Stimulated activated CD8-positive, alpha-beta memory T cell treated with anti-CD3 and anti-CD28 coated beads, Interleukin-7, amount 100 ng/mL, for 4 hours (primary cell): Measurements from ENCODE around the gene MRPL45.

Source experiments
- DNase-seq, 2 donors: peaks; one replicate each; pipeline ENCODE4 v3.0.0-alpha.2; 2020; ENCODE audit warnings: low read depth in 2 of 2

Gene MRPL45

DNA sequence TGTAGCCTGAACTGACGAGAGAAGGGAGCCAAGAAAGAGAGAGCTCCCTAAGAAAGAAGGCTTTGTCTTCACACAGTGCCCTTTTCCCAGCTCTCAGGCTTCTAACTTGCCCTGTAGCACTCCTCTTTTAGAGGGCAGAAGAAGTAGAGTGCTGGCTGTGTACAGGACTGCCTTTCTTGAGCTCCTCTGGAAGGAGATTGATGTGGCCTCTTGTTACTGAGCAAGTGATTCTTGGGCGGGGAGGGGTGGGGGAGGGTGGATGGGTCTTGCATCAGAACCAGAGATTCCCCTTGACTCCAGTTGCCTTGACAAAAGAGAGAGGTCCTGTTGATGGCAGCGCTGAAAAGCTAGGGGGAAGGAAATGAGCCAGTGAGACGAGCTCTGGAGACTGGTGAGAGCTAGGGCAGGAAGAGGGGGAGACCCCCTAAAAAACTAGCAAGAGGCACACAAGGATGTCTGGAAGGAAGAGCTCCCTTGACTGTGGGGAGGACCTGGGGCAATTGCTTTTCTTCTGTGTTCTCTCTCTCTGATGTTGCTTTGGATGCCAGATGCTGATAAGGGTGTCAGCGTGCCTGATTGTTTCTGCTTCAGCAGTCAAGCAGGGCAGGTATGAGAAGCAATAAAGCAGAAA lies 28.4 kb downstream of the MRPL45 start:
- DNase-seq: no peak

DNA sequence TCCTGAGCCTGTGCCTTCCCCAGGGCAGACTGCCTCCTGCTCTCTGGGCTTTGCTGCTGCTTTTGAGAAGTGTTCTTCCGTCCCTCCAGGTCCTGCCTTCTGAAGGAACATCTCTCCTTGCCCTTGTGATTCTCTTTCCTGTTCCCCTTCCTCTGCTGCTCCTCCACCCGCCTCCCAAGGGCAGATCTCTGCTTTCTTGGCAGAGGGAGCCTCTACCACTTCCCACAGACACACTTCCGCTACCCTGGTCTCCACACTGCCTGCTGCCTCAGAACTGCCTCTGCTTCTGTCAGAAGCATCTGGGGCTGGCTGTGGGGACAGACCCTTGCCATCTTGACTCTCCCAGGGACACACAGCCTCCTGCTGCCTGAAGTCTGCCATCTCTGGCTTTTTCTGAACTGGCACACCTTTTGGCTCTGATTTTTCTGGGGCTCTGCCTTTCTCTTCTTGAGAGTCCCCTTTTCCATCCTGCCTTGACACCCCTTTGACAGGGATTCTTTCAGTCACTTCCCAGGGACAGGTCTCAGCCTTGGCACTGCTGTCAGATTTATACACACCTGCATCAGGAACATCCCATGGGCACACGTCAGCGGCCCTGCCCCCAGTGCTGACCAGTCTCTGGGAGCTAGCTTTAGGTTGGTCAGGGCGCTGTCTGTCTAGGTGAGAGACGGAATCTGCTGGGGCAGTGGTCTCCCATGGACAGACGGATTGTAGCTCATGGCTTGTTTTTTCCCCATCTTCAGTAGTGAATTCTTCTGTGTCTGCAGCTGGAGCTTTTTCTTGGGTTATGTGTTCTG lies 30.2 kb downstream of the MRPL45 start:
- no peak for DNase-seq

DNA sequence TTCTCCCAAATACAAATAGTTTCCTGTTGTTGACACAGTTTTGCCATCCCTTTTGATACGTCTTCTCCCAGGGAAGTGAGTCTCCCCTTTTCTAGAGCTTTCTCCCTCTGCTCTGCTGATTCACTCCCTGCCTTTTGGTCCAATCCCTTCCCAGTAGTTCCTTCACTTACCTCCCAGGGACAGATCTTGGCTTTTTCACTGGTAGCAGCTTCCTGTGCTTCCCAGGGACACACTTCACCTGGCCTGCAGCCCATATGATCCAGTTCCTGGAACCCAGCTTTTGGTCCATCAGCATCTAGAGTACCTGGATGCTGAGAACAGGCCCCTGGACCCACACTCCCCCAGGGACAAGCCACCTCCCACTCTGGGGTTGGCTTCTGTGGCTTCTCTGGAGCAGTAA lies 31.0 kb downstream of the MRPL45 start:
- no peak for DNase-seq

DNA sequence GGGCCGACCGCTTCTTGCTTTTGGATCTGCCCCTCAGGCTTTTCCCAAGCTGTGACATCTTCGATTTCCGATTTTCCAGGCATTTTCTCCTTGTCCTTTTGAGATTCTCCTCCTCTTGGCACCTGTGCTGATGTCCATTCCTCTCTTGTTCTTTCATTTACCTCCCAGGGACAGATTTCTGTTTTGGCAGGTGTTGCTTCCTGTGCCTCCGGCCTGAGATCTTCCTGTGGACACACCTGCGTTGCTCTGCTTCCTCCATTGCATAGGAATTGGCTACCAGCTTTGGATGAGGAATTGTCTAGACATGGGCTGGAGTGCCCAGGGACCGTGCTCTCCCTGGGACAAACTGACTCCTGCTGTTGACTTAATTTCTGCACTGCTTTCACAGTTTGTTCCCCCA lies 31.7 kb downstream of the MRPL45 start:
- no peak for DNase-seq

DNA sequence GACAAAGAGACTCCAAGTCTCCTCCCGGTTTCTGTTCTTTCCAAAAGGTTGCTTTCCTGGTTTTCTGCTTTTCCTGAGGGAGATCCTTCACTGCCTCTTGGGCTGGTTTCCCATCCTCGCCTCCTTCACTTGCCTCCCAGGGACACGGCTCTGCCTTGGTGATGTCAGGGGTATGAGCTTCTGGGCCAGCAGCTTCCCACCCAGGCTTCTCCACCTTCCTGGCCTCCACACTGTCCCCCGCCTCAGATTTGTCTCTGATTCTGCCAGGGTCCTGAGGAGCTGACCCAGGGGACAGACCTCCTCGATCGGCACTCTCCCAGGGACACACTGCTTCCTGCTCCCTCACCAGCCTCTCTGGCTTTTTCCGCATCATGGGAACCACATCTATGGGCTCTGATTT lies 32.3 kb downstream of the MRPL45 start:
- DNase-seq: no peak

DNA sequence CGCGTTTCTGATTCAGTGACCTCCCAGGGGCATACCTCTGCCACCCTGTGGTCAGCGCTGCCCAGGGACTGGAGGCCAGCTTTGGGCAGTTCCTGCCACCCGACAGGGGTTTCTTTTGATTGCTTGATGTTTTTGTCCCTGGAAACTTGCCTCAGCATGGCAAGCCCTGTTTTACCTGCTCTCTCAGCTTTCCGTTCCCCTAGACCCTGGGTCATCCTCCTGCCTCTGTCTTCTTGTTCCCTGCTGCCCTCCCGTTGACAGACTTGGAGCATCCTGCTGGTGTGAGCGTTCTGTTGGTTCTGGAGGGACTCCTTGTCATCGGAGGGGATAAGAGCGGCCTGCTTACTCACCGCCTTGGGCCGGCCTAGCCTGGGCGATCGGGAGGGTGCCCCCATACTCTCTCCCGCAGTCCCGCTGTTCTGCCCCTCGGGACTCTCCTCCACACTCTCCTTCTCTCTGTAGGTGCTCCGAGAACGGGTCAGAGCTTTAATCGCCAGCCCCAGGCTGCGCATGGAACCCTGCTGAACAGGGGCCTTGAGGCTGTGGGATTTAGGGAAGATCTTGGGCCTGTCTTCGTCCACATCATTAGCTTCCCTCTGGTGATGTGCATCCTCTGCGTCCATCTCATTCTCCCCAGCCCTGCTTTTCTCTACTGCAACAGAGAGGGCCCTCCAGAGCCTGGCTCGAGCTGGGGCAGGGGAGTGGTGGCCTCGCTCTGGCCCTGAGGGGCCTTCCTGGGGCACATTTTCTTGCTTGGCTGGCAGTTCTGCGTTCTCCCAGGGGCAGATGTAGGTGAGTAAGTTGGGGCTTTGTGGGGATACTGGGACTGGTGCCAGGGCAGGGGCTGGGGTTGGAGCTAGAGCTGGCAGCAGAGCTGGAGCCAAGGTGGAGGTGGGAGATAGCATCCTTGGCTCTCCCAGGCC lies 33.1 kb downstream of the MRPL45 start:
- no peak for DNase-seq

DNA sequence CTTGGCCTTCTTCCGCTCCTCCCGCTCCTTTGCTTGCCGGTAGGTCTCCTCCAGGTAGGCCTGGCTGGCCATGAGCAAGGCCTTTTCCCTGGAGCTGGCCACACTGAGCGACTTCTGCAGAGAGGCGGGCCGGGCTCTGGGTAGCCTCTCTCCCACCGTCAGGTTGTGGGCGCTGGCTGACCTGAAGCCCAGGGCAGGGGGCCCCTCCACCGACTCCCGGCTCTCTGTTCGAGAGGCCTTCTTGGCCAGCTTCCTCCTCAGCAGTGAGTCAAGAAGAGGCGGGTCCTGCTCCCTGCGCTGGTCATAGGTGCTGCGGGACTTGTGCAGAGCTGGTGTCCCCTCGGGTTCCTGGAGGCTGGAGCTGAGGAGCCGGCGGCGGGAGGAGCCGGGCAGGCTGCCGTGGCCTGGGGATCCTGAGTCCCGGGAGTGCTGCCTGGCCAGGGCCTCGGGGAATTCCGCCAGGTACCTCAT lies 34.0 kb downstream of the MRPL45 start:
- no peak for DNase-seq

GRCh38 chr17:38332735-38333134 lies 35.8 kb downstream of the MRPL45 start:
- no peak for DNase-seq

- no peak for DNase-seq
Observed at GRCh38 chr17:38333635-38334295, 36.8 kb downstream of the MRPL45 start.

- DNase-seq: no peak
Observed at GRCh38 chr17:38334480-38335364, 37.8 kb downstream of the MRPL45 start.

GRCh38 chr17:38336838-38337237 lies 39.9 kb downstream of the MRPL45 start:
- DNase-seq: no peak

DNA sequence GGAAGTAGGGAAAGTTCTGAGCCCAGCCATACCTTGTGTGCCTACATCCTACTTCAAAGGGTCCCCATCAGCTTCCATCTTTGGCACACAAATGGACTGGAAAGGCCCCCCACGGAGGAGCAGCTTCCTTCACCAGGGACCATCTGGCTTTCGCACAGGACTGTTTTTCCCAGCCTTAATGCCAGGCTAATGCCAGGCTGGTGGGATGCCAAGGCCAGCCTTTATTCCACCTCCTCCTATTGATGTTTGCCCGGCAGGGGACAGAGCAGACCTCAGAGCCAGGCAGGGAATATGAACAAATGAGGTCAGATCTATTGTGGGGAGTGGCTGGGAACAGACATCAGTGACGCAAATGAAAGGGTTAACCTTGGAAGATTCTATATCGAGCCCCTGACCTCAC lies 41.1 kb downstream of the MRPL45 start:
- no peak for DNase-seq

DNA sequence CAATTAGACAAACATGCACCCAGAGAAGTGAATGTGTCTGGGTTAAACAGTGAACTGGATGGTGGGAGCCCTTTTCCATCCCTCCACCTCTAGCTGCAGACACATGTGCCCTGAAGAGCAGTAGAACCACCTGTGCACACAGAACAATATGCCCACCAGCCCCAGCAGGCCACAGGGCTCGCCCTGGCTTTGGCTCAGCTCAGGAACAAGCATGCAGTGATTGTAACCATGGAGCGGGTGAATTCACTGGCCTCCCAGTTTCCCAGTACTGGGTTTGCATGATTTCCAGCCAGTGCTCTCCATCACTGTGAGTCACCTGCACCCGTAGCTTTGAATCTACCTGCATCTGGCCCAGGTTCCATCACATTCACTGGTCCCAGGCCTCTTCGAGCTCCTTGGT lies 41.6 kb downstream of the MRPL45 start:
- no peak for DNase-seq

- DNase-seq: no peak
Observed at GRCh38 chr17:38339891-38340290, 42.9 kb downstream of the MRPL45 start.

- DNase-seq: no peak
Observed at GRCh38 chr17:38341035-38341721, 44.2 kb downstream of the MRPL45 start.

DNA sequence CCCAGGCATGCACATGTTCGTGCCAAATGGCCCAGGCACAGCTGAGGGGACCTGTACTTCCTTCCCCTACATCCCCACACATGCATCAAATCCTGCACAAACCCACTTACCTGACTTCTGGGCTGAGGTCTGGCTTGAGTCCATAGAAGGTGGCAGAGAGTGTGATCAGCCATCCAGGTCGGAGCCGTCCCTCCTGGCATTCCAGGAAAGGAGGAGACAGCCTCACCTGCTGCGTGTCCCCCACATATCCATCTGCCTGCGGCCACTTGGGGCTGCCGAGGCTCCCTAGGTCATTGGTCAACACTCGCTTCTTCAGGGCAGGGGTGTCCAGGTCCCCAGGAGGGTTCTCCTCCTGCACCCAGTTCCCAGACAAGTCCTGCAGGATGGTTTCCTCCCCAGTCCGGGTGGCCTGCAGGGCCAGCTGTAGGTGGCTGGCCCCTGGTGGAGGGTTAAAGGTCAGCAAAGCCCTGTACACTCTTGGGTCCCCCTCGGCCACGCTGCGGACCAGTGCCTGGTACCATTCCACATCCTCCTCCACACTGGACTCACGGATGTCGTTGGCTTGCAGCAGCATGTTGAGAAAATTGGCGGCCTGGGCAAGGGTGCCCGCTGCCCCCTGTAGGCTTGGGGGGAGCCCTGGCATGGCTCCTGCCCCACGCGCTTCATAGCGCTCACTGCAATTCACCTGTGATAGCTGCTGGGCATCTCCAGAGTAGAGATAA lies 46.1 kb downstream of the MRPL45 start:
- no peak for DNase-seq

GRCh38 chr17:38343608-38344419 lies 46.8 kb downstream of the MRPL45 start, which contains the start of gene GPR179:
TSS of gene GPR179 (minus strand) at chr17:38343956. CDS start at chr17:38343789, 167 bp downstream.
- DNase-seq: no peak

GRCh38 chr17:38344420-38344745 lies 47.4 kb downstream of the MRPL45 start:
- DNase-seq: no peak

DNA sequence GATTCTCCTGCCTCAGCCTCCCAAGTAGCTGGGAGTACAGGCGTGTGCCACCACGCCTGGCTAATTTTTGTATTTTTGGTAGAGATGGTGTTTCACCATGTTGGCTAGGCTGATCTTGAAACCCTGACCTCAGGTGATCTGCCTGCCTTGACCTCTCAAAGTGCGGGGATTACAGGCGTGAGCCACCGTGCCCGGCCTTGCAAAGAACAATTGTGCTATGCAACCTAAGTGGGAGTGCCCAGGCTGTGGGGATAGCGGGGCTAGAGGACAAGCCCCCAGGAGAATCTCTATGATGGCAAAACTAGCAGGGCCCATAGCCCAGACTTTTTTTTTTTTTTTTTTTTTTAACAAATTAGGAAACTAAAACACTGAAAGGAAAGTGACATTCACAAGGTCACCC lies 48.8 kb downstream of the MRPL45 start:
- DNase-seq: no peak
